Hematopoietic multipotent progenitor cell treated with erythropoietin and hydrocortisone succinate and interleukin-3 and kit ligand, for 17 days (in vitro differentiated cells): ENCODE data around the gene GRIA3.

Source experiments
- DNase-seq: peaks from one replicate; pipeline ENCODE4 v3.0.0-alpha.2; 2015; ENCODE audit warnings: low spot score

The GRIA3 gene

GRCh38 chrX:123199338-123199737 lies 15.3 kb downstream of the GRIA3 start:
- no peak for DNase-seq

- DNase-seq: no peak
These were observed 17.6 kb downstream of the GRIA3 start for GRCh38 chrX:123201720-123202119.

GRCh38 chrX:123202523-123202922 lies 18.4 kb downstream of the GRIA3 start:
- no peak for DNase-seq

GRCh38 chrX:123203772-123204171 lies 19.7 kb downstream of the GRIA3 start:
- no peak for DNase-seq

- no peak for DNase-seq
These were observed 22.1 kb downstream of the GRIA3 start for GRCh38 chrX:123206176-123206575.

- DNase-seq: no peak
These were observed 26.2 kb downstream of the GRIA3 start for GRCh38 chrX:123210252-123210651.

GRCh38 chrX:123215397-123216089 lies 31.5 kb downstream of the GRIA3 start:
- DNase-seq: no peak

GRCh38 chrX:123217077-123217476 lies 33.0 kb downstream of the GRIA3 start:
- DNase-seq: no peak

GRCh38 chrX:123217728-123218127 lies 33.6 kb downstream of the GRIA3 start:
- DNase-seq: no peak

GRCh38 chrX:123219916-123220315 lies 35.8 kb downstream of the GRIA3 start:
- DNase-seq: no peak

- no peak for DNase-seq
These were observed 38.8 kb downstream of the GRIA3 start for GRCh38 chrX:123222920-123223319.

- no peak for DNase-seq
These were observed 39.3 kb downstream of the GRIA3 start for GRCh38 chrX:123223409-123223808.

GRCh38 chrX:123223859-123224258 lies 39.8 kb downstream of the GRIA3 start:
- DNase-seq: no peak

- DNase-seq: no peak
These were observed 46.7 kb downstream of the GRIA3 start for GRCh38 chrX:123230798-123231197.

- no peak for DNase-seq
These were observed 52.8 kb downstream of the GRIA3 start for GRCh38 chrX:123236859-123237258.

GRCh38 chrX:123237271-123237670 lies 53.2 kb downstream of the GRIA3 start:
- no peak for DNase-seq

GRCh38 chrX:123254457-123254856 lies 70.4 kb downstream of the GRIA3 start:
- no peak for DNase-seq

- DNase-seq: no peak
These were observed 72.3 kb downstream of the GRIA3 start for GRCh38 chrX:123256378-123256777.

- DNase-seq: no peak
These were observed 76.9 kb downstream of the GRIA3 start for GRCh38 chrX:123260920-123261418.

GRCh38 chrX:123263270-123263669 lies 79.2 kb downstream of the GRIA3 start:
- DNase-seq: no peak

- no peak for DNase-seq
These were observed 79.7 kb downstream of the GRIA3 start for GRCh38 chrX:123263747-123264146.

GRCh38 chrX:123267220-123267619 lies 83.1 kb downstream of the GRIA3 start:
- no peak for DNase-seq

- no peak for DNase-seq
These were observed 87.8 kb downstream of the GRIA3 start for GRCh38 chrX:123271902-123272301.

- DNase-seq: no peak
These were observed 88.6 kb downstream of the GRIA3 start for GRCh38 chrX:123272630-123273029.
